ENCODE data around the gene ABHD12B.

DNA sequence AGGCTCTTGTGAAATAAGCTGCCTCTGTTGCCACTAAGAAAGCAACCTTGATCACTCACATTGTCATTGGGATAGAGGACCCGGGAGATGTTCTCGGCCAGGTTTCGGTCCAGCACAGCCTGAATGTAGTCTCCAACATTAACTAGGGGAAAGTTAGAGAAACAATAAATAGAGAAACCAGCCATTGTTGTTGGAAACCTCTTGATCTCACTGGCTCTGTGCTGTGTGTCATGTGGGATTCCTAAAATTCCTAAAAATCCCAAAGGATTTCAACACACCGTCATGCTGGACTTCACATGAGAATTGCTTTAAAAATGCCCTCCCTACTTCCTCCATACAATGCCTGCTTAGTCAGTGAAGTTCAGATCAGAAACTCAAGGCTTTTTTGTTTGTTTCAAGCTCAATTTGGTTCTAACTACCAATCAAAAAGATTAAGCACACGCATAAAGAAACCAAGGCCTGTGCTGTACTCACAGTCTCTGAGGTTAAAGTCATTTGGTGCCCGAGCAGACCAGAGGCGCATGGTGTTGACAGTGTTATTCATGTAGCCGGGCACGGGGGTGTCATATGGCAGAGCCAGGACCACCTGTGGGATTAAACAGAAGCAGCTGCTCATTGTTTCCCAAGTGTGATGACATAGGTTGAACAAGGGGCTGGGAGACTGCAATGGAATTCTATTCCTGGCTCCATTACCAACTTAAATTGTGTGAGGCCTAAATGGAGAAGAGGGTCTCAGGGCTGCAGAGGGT is 48.8 kb downstream of the ABHD12B start:
- TF ChIP-seq ZKSCAN1 (IDR thresholded peaks at IDR 0.05; ENCODE audit: low read depth, low read length) (no peak), NFE2 (IDR thresholded peaks at IDR 0.05; ENCODE audit: low read depth) (no peak), SP2 (IDR thresholded peaks at IDR 0.05; ENCODE audit: extremely low read depth, low read depth, low read length, poor library complexity, severe bottlenecking) (no peak), GATA2 (CRISPR knock-in tag; IDR thresholded peaks at IDR 0.05) (no peak), EZH2 (IDR thresholded peaks at IDR 0.05; ENCODE audit: borderline replicate concordance, low read depth, low read length) (no peak), TAF1 (IDR thresholded peaks at IDR 0.05; ENCODE audit: control insufficient read depth, extremely low read depth, insufficient read depth, low read length, severe bottlenecking) (no peak), ZFP1 (CRISPR knock-in tag; IDR thresholded peaks at IDR 0.05) (no peak), NFRKB (IDR thresholded peaks at IDR 0.05; ENCODE audit: low read depth) (no peak), NR2C2 (CRISPR knock-in tag; IDR thresholded peaks at IDR 0.05) (no peak), NR2C2 (tag; IDR thresholded peaks at IDR 0.05) (no peak)
- TF ChIP-seq, protein P1, sequence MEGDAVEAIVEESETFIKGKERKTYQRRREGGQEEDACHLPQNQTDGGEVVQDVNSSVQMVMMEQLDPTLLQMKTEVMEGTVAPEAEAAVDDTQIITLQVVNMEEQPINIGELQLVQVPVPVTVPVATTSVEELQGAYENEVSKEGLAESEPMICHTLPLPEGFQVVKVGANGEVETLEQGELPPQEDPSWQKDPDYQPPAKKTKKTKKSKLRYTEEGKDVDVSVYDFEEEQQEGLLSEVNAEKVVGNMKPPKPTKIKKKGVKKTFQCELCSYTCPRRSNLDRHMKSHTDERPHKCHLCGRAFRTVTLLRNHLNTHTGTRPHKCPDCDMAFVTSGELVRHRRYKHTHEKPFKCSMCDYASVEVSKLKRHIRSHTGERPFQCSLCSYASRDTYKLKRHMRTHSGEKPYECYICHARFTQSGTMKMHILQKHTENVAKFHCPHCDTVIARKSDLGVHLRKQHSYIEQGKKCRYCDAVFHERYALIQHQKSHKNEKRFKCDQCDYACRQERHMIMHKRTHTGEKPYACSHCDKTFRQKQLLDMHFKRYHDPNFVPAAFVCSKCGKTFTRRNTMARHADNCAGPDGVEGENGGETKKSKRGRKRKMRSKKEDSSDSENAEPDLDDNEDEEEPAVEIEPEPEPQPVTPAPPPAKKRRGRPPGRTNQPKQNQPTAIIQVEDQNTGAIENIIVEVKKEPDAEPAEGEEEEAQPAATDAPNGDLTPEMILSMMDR (IDR thresholded peaks at IDR 0.05 in 2 of 3, conservative IDR thresholded peaks at IDR 0.05 in 1 of 3; ENCODE audit: insufficient read depth in 2 of 3, low read depth in 1 of 3, low read length in 3 of 3) = no peak
- TF ChIP-seq, protein P2, sequence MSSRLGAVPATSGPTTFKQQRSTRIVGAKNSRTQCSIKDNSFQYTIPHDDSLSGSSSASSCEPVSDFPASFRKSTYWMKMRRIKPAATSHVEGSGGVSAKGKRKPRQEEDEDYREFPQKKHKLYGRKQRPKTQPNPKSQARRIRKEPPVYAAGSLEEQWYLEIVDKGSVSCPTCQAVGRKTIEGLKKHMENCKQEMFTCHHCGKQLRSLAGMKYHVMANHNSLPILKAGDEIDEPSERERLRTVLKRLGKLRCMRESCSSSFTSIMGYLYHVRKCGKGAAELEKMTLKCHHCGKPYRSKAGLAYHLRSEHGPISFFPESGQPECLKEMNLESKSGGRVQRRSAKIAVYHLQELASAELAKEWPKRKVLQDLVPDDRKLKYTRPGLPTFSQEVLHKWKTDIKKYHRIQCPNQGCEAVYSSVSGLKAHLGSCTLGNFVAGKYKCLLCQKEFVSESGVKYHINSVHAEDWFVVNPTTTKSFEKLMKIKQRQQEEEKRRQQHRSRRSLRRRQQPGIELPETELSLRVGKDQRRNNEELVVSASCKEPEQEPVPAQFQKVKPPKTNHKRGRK (tag; IDR thresholded peaks at IDR 0.05) = no peak
